ENCODE data around the gene NXNL2. TPM values are rescaled to one million over a fixed set of nuclear protein-coding genes. Genes with fewer than 3 reads are reported as not detected.

The NXNL2 gene
- total RNA-seq (2022; extraction: Qiagen RNA extraction), result 0.70 to 1.00 TPM (median 0.78 TPM) in 5 replicates

GRCh38 chr9:88534456-88535225, at the start of gene NXNL2:
Gene NXNL2, plus strand, starts transcription at chr9:88535178. Its CDS starts 257 bp downstream, at chr9:88535435.

Other genes starting within 250 kb of the NXNL2 start
- 33.6 to 43.1 TPM (median 38.1 TPM) in 5 replicates for gene SPIN1, start 146.7 kb upstream of the NXNL2 start, total RNA-seq (2022; extraction: Qiagen RNA extraction)

Data from A549 treated with AZD2906 at 1 μM for 4 hours (cell line).